SK-N-SH (cell line): Measurements from ENCODE around the gene CHGA. TPM values are rescaled to one million over a fixed set of nuclear protein-coding genes. Genes with fewer than 3 reads are reported as not detected.

ENCODE experiments used
- CTCF ChIA-PET: fragments of 300-600, 350-600 bp; formaldehyde crosslinking; extraction: SDS; loops from one replicate; lab custom pipeline; 2021; lab: Yijun Ruan, JAX
- POLR2A ChIA-PET: fragments of 350-600 bp; sonication (Branson Sonifier 250); formaldehyde crosslinking; extraction: SDS; loops from one replicate; lab custom pipeline; 2020; ENCODE audit warnings: antibody characterized with exemption, inconsistent platforms; lab: Yijun Ruan, JAX
- DNase-seq: peaks from one replicate; pipeline ENCODE4 v3.0.0; 2012
- H2AFZ ChIP-seq: fragments of 200-600 bp; sonication (generic); 2 replicates; pipeline ENCODE4 v1.8.1; 2016; ENCODE audit warnings: antibody characterized with exemption, mild to moderate bottlenecking, low read depth
- H3F3A ChIP-seq: fragments of 200-600 bp; sonication (generic); replicated peaks from 2 replicates; pipeline ENCODE3; 2016; ENCODE audit warnings: antibody characterized with exemption, mild to moderate bottlenecking; ENCODE audit not compliant: insufficient read depth
- H3K27ac ChIP-seq, 2 experiments: fragments of 200-500 bp in 1 of 2; fragments of 200-600 bp in 1 of 2; sonication (Bioruptor generic) in 1 of 2; sonication (generic), shearing (Covaris generic) in 1 of 2; 2 replicates each; pipeline versions ENCODE4 v1.5.1 to v1.6.1; 2014 to 2016; ENCODE audit warnings: low read depth in 2 of 2, inconsistent platforms in 1 of 2, low read length in 1 of 2, mild to moderate bottlenecking in 1 of 2, mixed read lengths in 1 of 2
- H3K27me3 ChIP-seq: fragments of 200-600 bp; sonication (generic), shearing (Covaris generic); 2 replicates; pipeline ENCODE4 v1.6.1; 2016; ENCODE audit warnings: mixed run types; ENCODE audit not compliant: insufficient read depth
- H3K36me3 ChIP-seq, 2 experiments: fragments of 200-500 bp in 1 of 2; fragments of 200-600 bp in 1 of 2; sonication (Bioruptor generic) in 1 of 2; sonication (generic) in 1 of 2; replicated peaks in 1 of 2; 2 replicates each; pipeline versions ENCODE3 to v1.5.1; 2014 to 2016; ENCODE audit warnings: low read length in 1 of 2, mild to moderate bottlenecking in 1 of 2; ENCODE audit not compliant: insufficient read depth in 2 of 2, control insufficient read depth in 1 of 2
- H3K4me1 ChIP-seq, 2 experiments: fragments of 200-500 bp in 1 of 2; fragments of 200-600 bp in 1 of 2; sonication (Bioruptor generic) in 1 of 2; sonication (generic), shearing (Covaris generic) in 1 of 2; 2 replicates each; pipeline versions ENCODE4 v1.5.1 to v1.6.1; 2014 to 2016; ENCODE audit warnings: low read depth in 1 of 2, low read length in 1 of 2, mixed run types in 1 of 2; ENCODE audit not compliant: insufficient read depth in 2 of 2, control insufficient read depth in 1 of 2
- H3K4me2 ChIP-seq: fragments of 200-600 bp; sonication (generic), shearing (Covaris generic); 2 replicates; pipeline ENCODE4 v1.6.1; 2017; ENCODE audit warnings: mixed run types
- H3K4me3 ChIP-seq, 2 experiments: fragments of 200-500 bp in 1 of 2; fragments of 200-600 bp in 1 of 2; sonication (Bioruptor generic) in 1 of 2; sonication (generic), shearing (Covaris generic) in 1 of 2; 2 replicates each; pipeline versions ENCODE4 v1.5.1 to v1.8.1; 2014 to 2016; ENCODE audit warnings: low read depth in 2 of 2, inconsistent platforms in 1 of 2, low read length in 1 of 2, mild to moderate bottlenecking in 1 of 2, mixed read lengths in 1 of 2, moderate library complexity in 1 of 2
- H3K79me2 ChIP-seq: fragments of 200-600 bp; sonication (generic); 2 replicates; pipeline ENCODE4 v1.8.1; 2017; ENCODE audit warnings: mild to moderate bottlenecking; ENCODE audit not compliant: insufficient read depth
- H3K9ac ChIP-seq: fragments of 200-600 bp; sonication (generic); 2 replicates; pipeline ENCODE4 v1.6.1; 2017; ENCODE audit warnings: mixed run types
- H3K9me2 ChIP-seq: fragments of 200-600 bp; sonication (generic); 2 replicates; pipeline ENCODE4 v1.6.1; 2017; ENCODE audit warnings: mixed run types
- H3K9me3 ChIP-seq: fragments of 200-600 bp; sonication (generic); 2 replicates; pipeline ENCODE4 v1.6.1; 2017; ENCODE audit warnings: mixed run types, mild to moderate bottlenecking, moderate library complexity
- H4K20me1 ChIP-seq: fragments of 200-600 bp; sonication (generic); 2 replicates; pipeline ENCODE4 v1.6.1; 2017; ENCODE audit warnings: mild to moderate bottlenecking, mixed run types; ENCODE audit not compliant: insufficient read depth
- FOXJ3 ChIP-seq: sonication (generic); formaldehyde crosslinking; IDR thresholded peaks from 2 replicates; pipeline ENCODE4 v1.5.1; 2020; ENCODE audit warnings: mild to moderate bottlenecking, missing genetic modification reagents
- MEF2A ChIP-seq: IDR thresholded peaks from 2 replicates; pipeline ENCODE4 v1.4.0; 2012; ENCODE audit warnings: low read depth, borderline replicate concordance
- RXRA ChIP-seq: IDR thresholded peaks from 2 replicates; pipeline ENCODE4 v1.4.0; 2012; ENCODE audit warnings: low read depth, mild to moderate bottlenecking, borderline replicate concordance
- SIN3A ChIP-seq: IDR thresholded peaks from 2 replicates; pipeline ENCODE4 v1.6.1; 2012; ENCODE audit warnings: low read depth, mild to moderate bottlenecking, low read length, moderate library complexity, borderline replicate concordance
- TEAD4 ChIP-seq: IDR thresholded peaks from 2 replicates; pipeline ENCODE4 v1.4.0; 2012; ENCODE audit warnings: mild to moderate bottlenecking, borderline replicate concordance; ENCODE audit not compliant: insufficient read depth
- WGBS: methylation state at CpG from one replicate; pipeline ENCODE4 v1.1.6; 2017; ENCODE audit warnings: low lambda C conversion rate; 5-methylcytosine and 5-hydroxymethylcytosine counted together
- polyA plus RNA-seq, 3 experiments: library from polyadenylated mRNA; depleted of rRNA; stranded (reverse); fragments of >200 nt; gene quantifications; 2 replicates each; pipeline ENCODE4 v1.2.3, GENCODE V29; 2012
- TF ChIP-seq, protein P1 (sequence below): fragments of 200-600 bp; sonication (generic); IDR thresholded peaks from 2 replicates; pipeline ENCODE4 v1.6.1; 2017; ENCODE audit warnings: antibody characterized with exemption, mild to moderate bottlenecking, moderate library complexity
- TF ChIP-seq, protein P2 (sequence below): IDR thresholded peaks from 2 replicates; pipeline ENCODE4 v1.4.0; 2012; ENCODE audit warnings: low read depth, borderline replicate concordance

CHGA gene
- polyA plus RNA-seq, 1 of the 3 experiments (the other 2 are of a cell fraction): 5.6 TPM

DNA sequence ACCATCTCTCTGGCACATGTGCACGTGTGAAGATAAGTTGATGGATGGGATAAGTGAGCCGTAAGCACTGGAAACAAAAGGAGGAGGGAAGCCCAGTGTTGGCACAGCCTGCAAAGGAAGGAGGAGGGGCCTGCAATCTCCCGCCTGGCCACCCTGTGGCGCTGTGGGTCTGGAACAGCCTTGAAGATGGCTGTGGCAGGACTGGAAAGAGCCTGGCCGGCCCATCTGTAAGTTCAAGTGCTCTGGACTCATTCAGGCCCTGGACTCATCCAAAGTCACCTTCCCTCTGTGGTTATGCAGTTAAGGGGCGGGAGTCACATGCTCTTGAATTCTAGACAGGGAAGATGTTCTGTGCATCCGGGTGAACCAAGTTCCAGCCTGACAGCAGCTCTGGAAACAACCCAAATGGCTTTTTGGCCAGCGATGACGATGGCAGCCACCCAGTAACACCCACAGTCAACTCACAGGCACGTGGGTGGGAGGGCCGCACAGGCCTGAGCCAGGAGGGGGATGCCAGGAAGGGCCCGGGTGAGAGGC lies 50.4 kb downstream of the CHGA start (continued):
- TF ChIP-seq, protein P1, sequence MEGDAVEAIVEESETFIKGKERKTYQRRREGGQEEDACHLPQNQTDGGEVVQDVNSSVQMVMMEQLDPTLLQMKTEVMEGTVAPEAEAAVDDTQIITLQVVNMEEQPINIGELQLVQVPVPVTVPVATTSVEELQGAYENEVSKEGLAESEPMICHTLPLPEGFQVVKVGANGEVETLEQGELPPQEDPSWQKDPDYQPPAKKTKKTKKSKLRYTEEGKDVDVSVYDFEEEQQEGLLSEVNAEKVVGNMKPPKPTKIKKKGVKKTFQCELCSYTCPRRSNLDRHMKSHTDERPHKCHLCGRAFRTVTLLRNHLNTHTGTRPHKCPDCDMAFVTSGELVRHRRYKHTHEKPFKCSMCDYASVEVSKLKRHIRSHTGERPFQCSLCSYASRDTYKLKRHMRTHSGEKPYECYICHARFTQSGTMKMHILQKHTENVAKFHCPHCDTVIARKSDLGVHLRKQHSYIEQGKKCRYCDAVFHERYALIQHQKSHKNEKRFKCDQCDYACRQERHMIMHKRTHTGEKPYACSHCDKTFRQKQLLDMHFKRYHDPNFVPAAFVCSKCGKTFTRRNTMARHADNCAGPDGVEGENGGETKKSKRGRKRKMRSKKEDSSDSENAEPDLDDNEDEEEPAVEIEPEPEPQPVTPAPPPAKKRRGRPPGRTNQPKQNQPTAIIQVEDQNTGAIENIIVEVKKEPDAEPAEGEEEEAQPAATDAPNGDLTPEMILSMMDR: peak; percentile 55
- TF ChIP-seq FOXJ3 (no peak), TEAD4 (no peak)

DNA sequence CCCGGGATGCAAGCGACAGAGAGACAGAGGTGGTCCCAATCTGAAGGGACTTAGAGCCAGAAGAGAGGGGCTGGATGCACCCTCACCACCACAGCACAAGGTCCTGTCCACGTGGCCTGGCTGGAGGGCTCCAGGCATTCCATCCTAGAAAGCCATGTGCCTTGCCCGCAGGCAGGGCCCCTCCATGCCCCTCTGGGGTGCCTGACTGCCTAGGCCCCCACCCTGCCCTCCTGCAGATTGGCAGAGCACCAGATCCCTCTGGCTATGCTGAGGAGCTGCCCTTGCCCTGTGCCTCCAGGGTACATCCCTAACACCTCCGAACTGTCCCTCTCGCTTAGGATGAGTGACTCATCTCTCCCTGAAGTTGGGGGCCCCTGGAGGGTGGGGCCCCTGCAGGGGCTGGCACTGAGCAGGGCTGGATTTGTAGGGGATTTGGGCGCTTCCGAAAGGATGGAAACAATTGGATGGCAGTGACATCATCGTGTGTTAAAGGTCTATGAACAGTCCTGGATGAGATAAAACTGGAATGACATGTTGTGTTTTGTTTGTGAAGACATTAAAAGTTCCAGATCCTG lies 50.9 kb downstream of the CHGA start:
- Histone ChIP-seq H3K36me3 (no peaks in the 10 kb centered on the region), H3K4me2 (no peak overlapping the region), H3K79me2 (no peaks in the 10 kb centered on the region), H3K27ac (peak overlapping the region in 1 of 2 experiments; percentile 83; a peak in 1 of 4 replicates), H3K9ac (no peak overlapping the region), H3K4me3 (no peak overlapping the region), H2AFZ (no peak overlapping the region), H3F3A (no peaks in the 10 kb centered on the region), H4K20me1 (no peaks in the 10 kb centered on the region)
- 92% methylated on average over 6 of the region's 9 CpGs for WGBS
- ChIA-PET POLR2A (interaction anchor here (0.7 to 1.5 kb wide), 3 partner anchors 10 to 17 kb away, joined by 3 to 7 read pairs (median 4); no protein-coding TSS in a partner anchor), CTCF (interaction anchor here (0.6 to 3.1 kb wide), 12 partner anchors 9 to 165 kb away, joined by 3 to 13 read pairs (median 5); no protein-coding TSS in a partner anchor)
- TF ChIP-seq FOXJ3 (no peak), MEF2A (no peak), SIN3A (no peak), RXRA (no peak)
- TF ChIP-seq, protein P2, sequence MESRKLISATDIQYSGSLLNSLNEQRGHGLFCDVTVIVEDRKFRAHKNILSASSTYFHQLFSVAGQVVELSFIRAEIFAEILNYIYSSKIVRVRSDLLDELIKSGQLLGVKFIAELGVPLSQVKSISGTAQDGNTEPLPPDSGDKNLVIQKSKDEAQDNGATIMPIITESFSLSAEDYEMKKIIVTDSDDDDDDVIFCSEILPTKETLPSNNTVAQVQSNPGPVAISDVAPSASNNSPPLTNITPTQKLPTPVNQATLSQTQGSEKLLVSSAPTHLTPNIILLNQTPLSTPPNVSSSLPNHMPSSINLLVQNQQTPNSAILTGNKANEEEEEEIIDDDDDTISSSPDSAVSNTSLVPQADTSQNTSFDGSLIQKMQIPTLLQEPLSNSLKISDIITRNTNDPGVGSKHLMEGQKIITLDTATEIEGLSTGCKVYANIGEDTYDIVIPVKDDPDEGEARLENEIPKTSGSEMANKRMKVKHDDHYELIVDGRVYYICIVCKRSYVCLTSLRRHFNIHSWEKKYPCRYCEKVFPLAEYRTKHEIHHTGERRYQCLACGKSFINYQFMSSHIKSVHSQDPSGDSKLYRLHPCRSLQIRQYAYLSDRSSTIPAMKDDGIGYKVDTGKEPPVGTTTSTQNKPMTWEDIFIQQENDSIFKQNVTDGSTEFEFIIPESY: no peak
- TF ChIP-seq, all 33 proteins: peak for 0
- no peak for DNase-seq
- H3K9me2 ChIP-seq: no peaks in the 10 kb centered on the region
- peaks cover 0 to 40% of the 10 kb centered on the region in 2 experiments; a peak in 1 of 4 replicates for H3K4me1 ChIP-seq
- H3K27me3 ChIP-seq: no peaks in the 10 kb centered on the region
- H3K9me3 ChIP-seq: no peaks in the 10 kb centered on the region
